Mucosa of descending colon (tissue), 3 donors: ENCODE results near the gene EVA1B. TPM values are rescaled to one million over a fixed set of nuclear protein-coding genes. Genes with fewer than 3 reads are reported as not detected.
A peak's percentile ranks its signal among the peaks of the same experiment; 100 is the strongest.

Source experiments
- ATAC-seq: fragments of 200-7000 bp; cut with Tn5 transposase; one replicate; pipeline ENCODE4 v1.9.1; 2020; ENCODE audit warnings: mild to moderate bottlenecking, moderate library complexity
- DNase-seq, 3 donors: peaks; one replicate each; pipeline ENCODE4 v3.0.0-alpha.2; 2020
- H3K36me3 ChIP-seq: fragments of 200-600 bp; one replicate; pipeline ENCODE4 v1.8.0; 2021; ENCODE audit warnings: low read depth, mild to moderate bottlenecking
- H3K4me1 ChIP-seq: fragments of 200-600 bp; one replicate; pipeline ENCODE4 v1.8.0; 2021; ENCODE audit warnings: low read depth, mild to moderate bottlenecking
- H3K4me3 ChIP-seq: fragments of 200-600 bp; one replicate; pipeline ENCODE4 v1.8.0; 2021; ENCODE audit warnings: mild to moderate bottlenecking
- H3K9me3 ChIP-seq: fragments of 200-600 bp; one replicate; pipeline ENCODE4 v1.8.0; 2021; ENCODE audit warnings: mild to moderate bottlenecking
- intact Hi-C, 2 donors: fragments of 100-400 bp; cut with DNase I in 1 of 2; cut with micrococcal nuclease in 1 of 2; formaldehyde crosslinking; loops; one replicate each; pipeline versions ENCODE4 v1.11.0 to v1.11.1; 2022; cut with DNase I, micrococcal nuclease
- total RNA-seq, 3 donors: library from RNA; stranded (reverse); fragmentation: NEBNext Ultra II Directional in 2 of 3; extraction: Animal tissue kit (Norgen Biotek cat#: 25700) in 2 of 3; gene quantifications; one replicate each; pipeline versions ENCODE4 v1.2.1 to v1.2.4, GENCODE V29; 2021 to 2023
- TF ChIP-seq, protein P1 (sequence below): fragments of 200-600 bp; IDR thresholded peaks from one replicate; pipeline ENCODE4 v1.8.0; 2022; ENCODE audit warnings: antibody characterized with exemption, mild to moderate bottlenecking
- donor health status: DM: no; HTN: no; CAD: no; lungs with moderate emphysema.
- donor health status: DM: no; HTN: no; CAD: no.
- donor health status: DM: no; HTN: yes; CAD: no.

Gene EVA1B
- total RNA-seq, 3 donors from 2014 or later: 1.5 to 17.6 (median 8.2) TPM

DNA sequence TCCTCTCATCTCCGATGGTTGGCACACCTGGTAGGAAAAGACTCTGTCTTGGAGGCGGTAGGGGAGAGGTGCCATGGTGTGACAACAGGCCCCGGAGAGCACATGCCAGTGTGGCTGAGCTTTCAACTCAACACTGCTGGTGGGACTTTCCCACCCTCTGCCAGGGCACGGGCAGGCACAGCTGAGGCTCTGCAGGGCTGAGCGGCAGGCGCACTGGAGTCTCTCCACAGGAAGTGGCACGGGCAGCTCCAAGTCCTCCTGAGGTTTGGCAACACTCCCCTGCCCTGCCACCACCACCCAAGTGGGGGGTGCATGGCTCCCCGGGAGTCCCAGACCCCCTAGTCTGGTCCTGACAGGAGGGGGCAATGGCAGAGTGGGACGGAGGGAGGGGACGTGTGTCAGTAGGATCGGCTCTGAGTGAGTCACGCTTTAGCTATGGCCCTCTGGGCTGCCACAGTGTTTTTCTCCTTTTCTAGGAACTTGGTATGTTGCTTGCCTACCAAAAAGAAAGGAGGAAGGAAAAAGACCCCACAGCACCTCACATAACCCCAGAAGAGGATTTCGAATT lies 27.3 kb upstream of the EVA1B start:
- Histone ChIP-seq H3K4me3 (no peak overlapping the region), H3K36me3 (no peaks in the 10 kb centered on the region), H3K9me3 (no peaks in the 10 kb centered on the region), H3K4me1 (no peaks in the 10 kb centered on the region)
- intact Hi-C loops: no loop called here
- DNase-seq (no peak), ATAC-seq (peak; percentile 46)
- TF ChIP-seq, protein P1, sequence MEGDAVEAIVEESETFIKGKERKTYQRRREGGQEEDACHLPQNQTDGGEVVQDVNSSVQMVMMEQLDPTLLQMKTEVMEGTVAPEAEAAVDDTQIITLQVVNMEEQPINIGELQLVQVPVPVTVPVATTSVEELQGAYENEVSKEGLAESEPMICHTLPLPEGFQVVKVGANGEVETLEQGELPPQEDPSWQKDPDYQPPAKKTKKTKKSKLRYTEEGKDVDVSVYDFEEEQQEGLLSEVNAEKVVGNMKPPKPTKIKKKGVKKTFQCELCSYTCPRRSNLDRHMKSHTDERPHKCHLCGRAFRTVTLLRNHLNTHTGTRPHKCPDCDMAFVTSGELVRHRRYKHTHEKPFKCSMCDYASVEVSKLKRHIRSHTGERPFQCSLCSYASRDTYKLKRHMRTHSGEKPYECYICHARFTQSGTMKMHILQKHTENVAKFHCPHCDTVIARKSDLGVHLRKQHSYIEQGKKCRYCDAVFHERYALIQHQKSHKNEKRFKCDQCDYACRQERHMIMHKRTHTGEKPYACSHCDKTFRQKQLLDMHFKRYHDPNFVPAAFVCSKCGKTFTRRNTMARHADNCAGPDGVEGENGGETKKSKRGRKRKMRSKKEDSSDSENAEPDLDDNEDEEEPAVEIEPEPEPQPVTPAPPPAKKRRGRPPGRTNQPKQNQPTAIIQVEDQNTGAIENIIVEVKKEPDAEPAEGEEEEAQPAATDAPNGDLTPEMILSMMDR: no peak

DNA sequence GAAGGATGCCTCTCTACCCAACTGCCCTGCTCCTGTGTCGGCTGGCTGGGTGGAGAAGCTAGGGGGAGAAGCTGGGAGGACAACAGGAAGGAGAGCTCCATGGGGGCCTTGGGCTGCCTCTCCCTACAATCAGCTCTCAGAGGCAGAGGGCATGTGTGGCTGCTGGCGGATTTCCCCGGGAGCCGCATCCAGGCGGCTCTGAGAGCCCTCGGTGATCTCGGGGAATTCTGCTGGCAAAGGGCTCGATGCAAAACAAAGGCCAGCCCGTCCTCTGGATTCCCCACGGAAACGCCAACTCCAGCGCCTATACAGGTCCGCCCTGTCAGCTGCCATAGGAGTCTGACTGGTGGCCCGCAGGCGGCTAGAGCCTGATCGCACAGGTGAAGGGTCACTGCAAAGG lies 26.4 kb upstream of the EVA1B start:
- H3K9me3 ChIP-seq: no peaks in the 10 kb centered on the region
- H3K4me1 ChIP-seq: no peaks in the 10 kb centered on the region
- no peak for ATAC-seq
- no peaks in the 10 kb centered on the region for H3K36me3 ChIP-seq
- intact Hi-C loops: no loop called here
- no peak overlapping the region for H3K4me3 ChIP-seq
- TF ChIP-seq, protein P1: no peak
- DNase-seq: no peak

DNA sequence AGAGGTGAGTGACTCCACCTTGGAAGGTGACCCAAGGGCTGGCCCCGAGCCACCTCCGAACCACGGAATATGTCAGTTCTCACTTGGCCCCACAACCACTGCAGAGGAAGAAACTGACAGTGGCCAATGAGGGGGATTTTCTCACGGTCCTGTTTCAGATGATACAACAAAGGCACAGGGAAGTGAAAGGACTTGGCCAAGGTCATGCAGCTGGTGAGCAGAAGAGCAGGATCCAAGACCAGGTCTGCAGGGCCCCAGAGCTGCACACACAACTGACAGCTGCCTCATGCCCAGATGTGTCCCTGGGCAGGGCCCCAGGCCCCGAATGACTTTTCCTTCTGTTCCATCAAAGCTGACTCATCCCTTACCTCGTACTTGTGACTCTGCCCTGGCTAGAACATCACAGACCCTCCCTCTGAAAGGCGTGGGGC lies 25.8 kb upstream of the EVA1B start:
- no peaks in the 10 kb centered on the region for H3K36me3 ChIP-seq
- TF ChIP-seq, protein P1: no peak
- intact Hi-C loops: no loop called here
- H3K4me1 ChIP-seq: no peaks in the 10 kb centered on the region
- ATAC-seq (peak; percentile 47), DNase-seq (no peak)
- no peaks in the 10 kb centered on the region for H3K9me3 ChIP-seq
- no peak overlapping the region for H3K4me3 ChIP-seq

DNA sequence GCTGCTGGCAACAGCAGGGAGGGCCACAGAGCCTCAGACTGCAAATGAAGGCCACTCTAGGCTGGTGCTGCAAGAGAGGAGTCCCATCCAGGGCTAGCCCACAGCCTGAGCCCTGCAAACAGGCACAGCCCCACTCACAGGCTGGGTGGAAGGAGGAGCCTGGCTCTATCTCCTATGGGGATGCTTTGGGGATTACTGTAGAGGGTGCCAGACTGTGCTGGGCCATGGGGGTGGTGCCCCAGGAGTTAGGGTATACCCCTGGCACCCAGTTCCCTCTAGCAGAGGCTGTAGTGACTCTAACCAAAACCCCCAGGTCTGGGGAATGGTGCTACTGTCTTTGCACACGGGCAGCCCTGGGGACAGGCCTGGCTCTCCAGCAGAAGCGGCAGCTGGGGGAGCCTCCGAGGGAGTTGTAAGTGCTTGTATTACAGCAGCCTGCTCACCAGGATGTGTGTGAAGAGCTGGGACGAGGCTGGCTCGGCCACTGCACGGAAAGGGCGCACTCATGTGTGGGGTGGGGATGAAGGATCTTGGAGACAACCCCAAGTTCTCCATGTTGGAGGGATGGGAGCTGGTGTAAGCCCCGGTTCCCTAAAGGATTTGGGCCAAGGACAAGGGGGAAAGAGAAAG lies 23.4 kb upstream of the EVA1B start:
- H3K9me3 ChIP-seq: no peaks in the 10 kb centered on the region
- no peak overlapping the region for H3K4me3 ChIP-seq
- H3K36me3 ChIP-seq: no peaks in the 10 kb centered on the region
- intact Hi-C loops: no loop called here
- no peaks in the 10 kb centered on the region for H3K4me1 ChIP-seq
- TF ChIP-seq, protein P1: no peak
- no peak for ATAC-seq
- DNase-seq: no peak

DNA sequence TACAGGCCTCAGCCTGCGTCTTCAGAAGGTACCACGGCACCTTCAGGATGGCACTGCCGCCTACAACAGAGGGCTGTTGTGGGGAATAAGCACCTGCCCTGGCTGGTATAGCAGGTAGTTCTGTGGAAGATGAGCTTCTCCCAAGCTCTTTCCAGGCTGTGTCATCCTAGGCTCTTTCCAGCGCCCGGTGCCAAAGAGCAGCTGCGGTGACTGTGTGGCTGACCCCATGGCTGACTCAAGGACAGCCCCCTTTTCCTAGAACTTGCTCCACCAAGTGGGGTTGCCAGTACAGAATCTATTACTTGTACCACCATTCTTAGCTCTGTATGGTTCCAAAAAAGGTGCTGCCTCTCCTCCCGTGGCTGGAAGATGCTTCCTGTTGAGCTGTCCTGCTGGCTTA lies 21.9 kb upstream of the EVA1B start:
- TF ChIP-seq, protein P1: no peak
- H3K9me3 ChIP-seq: no peaks in the 10 kb centered on the region
- H3K4me1 ChIP-seq: no peaks in the 10 kb centered on the region
- ATAC-seq (no peak), DNase-seq (no peak)
- H3K36me3 ChIP-seq: peaks cover 3% of the 10 kb centered on the region
- H3K4me3 ChIP-seq: no peak overlapping the region
- intact Hi-C loops: no loop called here
